ENCODE data around the gene OXA1L. TPM values are rescaled to one million over a fixed set of nuclear protein-coding genes. Genes with fewer than 3 reads are reported as not detected.

OXA1L gene
- total RNA-seq, 1 experiment from 2014 or later: 138 TPM

Other genes with a start within 250 kb of the OXA1L start
- gene DAD1, start 177.5 kb upstream of the OXA1L start, total RNA-seq (2021): 125 to 156 TPM (median 144 TPM) in 3 replicates
- gene ABHD4, start 168.4 kb upstream of the OXA1L start, total RNA-seq (2021): 33.5 to 36.1 TPM (median 33.9 TPM) in 3 replicates
- gene OR6J1, start 122.3 kb upstream of the OXA1L start, total RNA-seq (2021): not detected in 3 replicates
- 3.0 to 4.3 TPM (median 4.2 TPM) in 3 replicates for gene SLC7A7, start 48.7 kb downstream of the OXA1L start, total RNA-seq (2021)
- 170 to 200 TPM (median 200 TPM) in 3 replicates for gene MRPL52, start 63.2 kb downstream of the OXA1L start, total RNA-seq (2021)
- 81.6 to 94.4 TPM (median 83.9 TPM) in 3 replicates for gene MMP14, start 69.9 kb downstream of the OXA1L start, total RNA-seq (2021)
- 18.4 to 24.0 TPM (median 19.0 TPM) in 3 replicates for gene LRP10, start 105.1 kb downstream of the OXA1L start, total RNA-seq (2021)
- 1.1 to 1.5 TPM (median 1.5 TPM) in 3 replicates for gene REM2, start 116.5 kb downstream of the OXA1L start, total RNA-seq (2021)
- 42.4 to 49.4 TPM (median 47.4 TPM) in 3 replicates for gene RBM23, start 152.5 kb downstream of the OXA1L start, total RNA-seq (2021)
- 119 to 124 TPM (median 123 TPM) in 3 replicates for gene PRMT5, start 162.7 kb downstream of the OXA1L start, total RNA-seq (2021)
- 52.4 to 57.6 TPM (median 53.5 TPM) in 3 replicates for gene HAUS4, start 190.4 kb downstream of the OXA1L start, total RNA-seq (2021)
- gene AJUBA, start 215.9 kb downstream of the OXA1L start, total RNA-seq (2021): 28.8 to 35.8 TPM (median 33.8 TPM) in 3 replicates
- gene C14orf93, start 243.5 kb downstream of the OXA1L start, total RNA-seq (2021): 8.1 to 12.8 TPM (median 11.9 TPM) in 3 replicates

Measured in WTC11 (cell line).